Inflammatory macrophage (primary cell): ENCODE results near the gene SYNPO2.
A peak's percentile ranks its signal among the peaks of the same experiment; 100 is the strongest.

Experiments
- DNase-seq, 2 donors: peaks; one replicate each; pipeline ENCODE4 v3.0.0-alpha.2; 2020 to 2022

Gene SYNPO2

GRCh38 chr4:118935819-118936218 lies 47.2 kb downstream of the SYNPO2 start:
- DNase-seq, result peak; percentile 1 to 22

GRCh38 chr4:118936406-118936805 lies 47.8 kb downstream of the SYNPO2 start:
- DNase-seq, result no peak

GRCh38 chr4:118939169-118939783 lies 50.6 kb downstream of the SYNPO2 start:
- no peak for DNase-seq

- DNase-seq, result no peak
Measured at GRCh38 chr4:118941149-118941548, 52.5 kb downstream of the SYNPO2 start.

GRCh38 chr4:118941799-118942198 lies 53.1 kb downstream of the SYNPO2 start:
- DNase-seq, result no peak

- peak; percentile 23 to 62 for DNase-seq
Measured at GRCh38 chr4:118942465-118942864, 53.8 kb downstream of the SYNPO2 start.

- DNase-seq, result no peak
Measured at GRCh38 chr4:118947095-118947494, 58.4 kb downstream of the SYNPO2 start.

- no peak for DNase-seq
Measured at GRCh38 chr4:118948545-118949144, 60.0 kb downstream of the SYNPO2 start.

- no peak for DNase-seq
Measured at GRCh38 chr4:118950224-118950623, 61.6 kb downstream of the SYNPO2 start.

- no peak for DNase-seq
Measured at GRCh38 chr4:118950929-118951570, 62.4 kb downstream of the SYNPO2 start.

GRCh38 chr4:118953276-118953675 lies 64.6 kb downstream of the SYNPO2 start:
- DNase-seq, result no peak

GRCh38 chr4:118954246-118954645 lies 65.6 kb downstream of the SYNPO2 start:
- DNase-seq, result no peak

- DNase-seq, result no peak
Measured at GRCh38 chr4:118955515-118955914, 66.9 kb downstream of the SYNPO2 start.

GRCh38 chr4:118957722-118958445 lies 69.2 kb downstream of the SYNPO2 start:
- DNase-seq, result no peak

GRCh38 chr4:118962540-118962939 lies 73.9 kb downstream of the SYNPO2 start:
- no peak for DNase-seq

GRCh38 chr4:118964891-118965411 lies 76.3 kb downstream of the SYNPO2 start:
- peak in 1 of 2 donors; percentile 7 for DNase-seq

- no peak for DNase-seq
Measured at GRCh38 chr4:118967393-118967792, 78.7 kb downstream of the SYNPO2 start.

GRCh38 chr4:118968005-118968404 lies 79.4 kb downstream of the SYNPO2 start:
- peak; percentile 78 to 85 for DNase-seq

- no peak for DNase-seq
Measured at GRCh38 chr4:118968813-118969212, 80.2 kb downstream of the SYNPO2 start.

- peak; percentile 38 to 44 for DNase-seq
Measured at GRCh38 chr4:118969359-118969758, 80.7 kb downstream of the SYNPO2 start.

GRCh38 chr4:118972167-118972566 lies 83.5 kb downstream of the SYNPO2 start:
- DNase-seq, result no peak

- no peak for DNase-seq
Measured at GRCh38 chr4:118973295-118973694, 84.6 kb downstream of the SYNPO2 start.

- DNase-seq, result no peak
Measured at GRCh38 chr4:118974758-118975157, 86.1 kb downstream of the SYNPO2 start.
